Neuronal stem cell (in vitro differentiated cells): Measurements from ENCODE around the gene S1PR2.

Experiments used
- DNase-seq: peaks from one replicate; pipeline ENCODE4 v3.0.0-alpha.2; 2013; ENCODE audit warnings: low spot score
- H2AFZ ChIP-seq: one replicate; pipeline ENCODE4 v1.6.1; 2013; ENCODE audit warnings: mild to moderate bottlenecking, low read length, inconsistent platforms
- H2AK5ac ChIP-seq: 2 replicates; pipeline ENCODE4 v1.6.1; 2013; ENCODE audit warnings: low read depth, mild to moderate bottlenecking, inconsistent platforms, low read length, moderate library complexity, mixed read lengths
- H2BK120ac ChIP-seq: 2 replicates; pipeline ENCODE4 v1.6.1; 2013; ENCODE audit warnings: low read depth, mild to moderate bottlenecking, inconsistent platforms, low read length, moderate library complexity, mixed read lengths
- H2BK12ac ChIP-seq: one replicate; pipeline ENCODE4 v1.6.1; 2013; ENCODE audit warnings: low read length, inconsistent platforms
- H2BK15ac ChIP-seq: 2 replicates; pipeline ENCODE4 v1.6.1; 2013; ENCODE audit warnings: mild to moderate bottlenecking, low read length, inconsistent platforms, mixed read lengths
- H2BK5ac ChIP-seq: one replicate; pipeline ENCODE4 v1.6.1; 2013; ENCODE audit warnings: inconsistent platforms, mild to moderate bottlenecking, low read length, moderate library complexity
- H3K14ac ChIP-seq: one replicate; pipeline ENCODE4 v1.6.1; 2013; ENCODE audit warnings: low read length, inconsistent platforms
- H3K18ac ChIP-seq: 2 replicates; pipeline ENCODE4 v1.6.1; 2013; ENCODE audit warnings: low read length, inconsistent platforms
- H3K23ac ChIP-seq: 2 replicates; pipeline ENCODE4 v1.6.1; 2013; ENCODE audit warnings: low read depth, mild to moderate bottlenecking, mixed read lengths, low read length, inconsistent platforms; ENCODE audit not compliant: poor library complexity
- H3K27ac ChIP-seq: replicated peaks from 3 replicates; pipeline ENCODE4 v1.5.1; 2013; ENCODE audit warnings: low read length, inconsistent platforms
- H3K27me3 ChIP-seq, 3 experiments: 2 replicates each; pipeline ENCODE4 v1.6.1; 2013; ENCODE audit warnings: low read length in 3 of 3, mild to moderate bottlenecking in 2 of 3, inconsistent platforms in 1 of 3, low read depth in 1 of 3, mixed read lengths in 1 of 3, moderate library complexity in 1 of 3; ENCODE audit not compliant: control insufficient read depth in 3 of 3, insufficient read depth in 3 of 3
- H3K36me3 ChIP-seq, 2 donors: replicated peaks in 1 of 2; 2 replicates each; pipeline ENCODE4 v1.6.1; 2013; ENCODE audit warnings: low read length in 2 of 2; ENCODE audit not compliant: control insufficient read depth in 2 of 2, insufficient read depth in 2 of 2
- H3K4ac ChIP-seq: 2 replicates; pipeline ENCODE4 v1.6.1; 2013; ENCODE audit warnings: inconsistent platforms, mild to moderate bottlenecking, low read length, moderate library complexity
- H3K4me1 ChIP-seq, 2 donors: 1 replicate in 1 of 2; 2 replicates in 1 of 2; pipeline ENCODE4 v1.6.1; 2013; ENCODE audit warnings: low read length in 2 of 2, low read depth in 1 of 2; ENCODE audit not compliant: control insufficient read depth in 2 of 2, insufficient read depth in 1 of 2
- H3K4me2 ChIP-seq: one replicate; pipeline ENCODE4 v1.6.1; 2013; ENCODE audit warnings: mild to moderate bottlenecking, low read length, inconsistent platforms; ENCODE audit not compliant: insufficient read depth, poor library complexity, severe bottlenecking
- H3K4me3 ChIP-seq, 2 donors: 2 replicates each; pipeline ENCODE4 v1.5.1; 2013; ENCODE audit warnings: low read length in 2 of 2, mild to moderate bottlenecking in 2 of 2, inconsistent platforms in 1 of 2, moderate library complexity in 1 of 2
- H3K79me1 ChIP-seq: one replicate; pipeline ENCODE4 v1.6.1; 2013; ENCODE audit warnings: low read depth, mild to moderate bottlenecking, inconsistent platforms, low read length, moderate library complexity
- H3K9ac ChIP-seq: one replicate; pipeline ENCODE4 v1.6.1; 2013; ENCODE audit warnings: mild to moderate bottlenecking, low read depth, low read length, inconsistent platforms; ENCODE audit not compliant: poor library complexity
- H3K9me3 ChIP-seq, 2 donors: replicated peaks in 1 of 2; 2 replicates each; pipeline versions ENCODE3 to v1.6.1; 2013; ENCODE audit warnings: low read length in 2 of 2, mild to moderate bottlenecking in 2 of 2, inconsistent platforms in 1 of 2, low read depth in 1 of 2, mixed read lengths in 1 of 2, moderate library complexity in 1 of 2; ENCODE audit not compliant: control insufficient read depth in 2 of 2, insufficient read depth in 1 of 2
- H4K8ac ChIP-seq: one replicate; pipeline ENCODE4 v1.6.1; 2013; ENCODE audit warnings: low read depth, mild to moderate bottlenecking, inconsistent platforms, low read length, moderate library complexity
- H4K91ac ChIP-seq: one replicate; pipeline ENCODE4 v1.6.1; 2013; ENCODE audit warnings: low read length, low read depth, mild to moderate bottlenecking, inconsistent platforms; ENCODE audit not compliant: poor library complexity
- WGBS, 2 donors: extraction: QIAGEN DNeasy Blood & Tissue Kit; methylation state at CpG; one replicate each; pipeline ENCODE4 v1.1.7; 2013; ENCODE audit warnings: missing lambda C conversion rate in 2 of 2, mixed read lengths in 1 of 2; ENCODE audit not compliant: insufficient read length in 2 of 2, insufficient replicate concordance in 1 of 2; ENCODE audit errors: extremely low coverage in 2 of 2; 5-methylcytosine and 5-hydroxymethylcytosine counted together

S1PR2 gene

GRCh38 chr19:10189616-10190015 lies 41.5 kb downstream of the S1PR2 start:
- no peak overlapping the region for H3K9ac ChIP-seq

DNA sequence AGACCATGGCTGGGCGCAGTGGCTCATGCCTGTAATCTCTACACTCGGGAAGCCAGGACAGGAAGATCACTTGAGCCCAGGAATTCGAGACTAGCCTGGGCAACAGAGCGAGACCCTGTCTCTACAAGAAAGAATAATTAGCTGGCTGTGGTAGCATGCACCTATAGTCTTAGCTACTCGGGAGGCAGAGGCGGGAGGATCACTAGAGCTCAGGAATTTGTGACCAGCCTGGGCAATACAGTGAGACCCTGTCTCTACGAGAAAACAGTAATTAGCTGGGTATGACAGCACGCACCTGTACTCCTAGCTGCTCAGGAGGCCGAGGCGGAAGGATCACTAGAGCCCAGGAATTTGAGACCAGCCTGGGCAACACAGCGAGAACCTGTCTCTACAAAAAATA lies 43.8 kb downstream of the S1PR2 start:
- H2BK15ac ChIP-seq: no peak overlapping the region
- H3K14ac ChIP-seq: no peak overlapping the region
- no peak overlapping the region for H2AFZ ChIP-seq
- H2BK12ac ChIP-seq: no peak overlapping the region
- no peak overlapping the region for H3K4me2 ChIP-seq
- no peak overlapping the region for H3K4ac ChIP-seq
- no CpG with 5 or more reads among the region's 11 CpGs for WGBS, 2 donors
- H3K4me1 ChIP-seq: no peaks in the 10 kb centered on the region
- no peak overlapping the region for H4K8ac ChIP-seq
- no peak for DNase-seq
- H4K91ac ChIP-seq: no peak overlapping the region
- no peak overlapping the region for H2BK5ac ChIP-seq
- H3K18ac ChIP-seq: no peak overlapping the region
- H3K9me3 ChIP-seq: no peaks in the 10 kb centered on the region
- no peak overlapping the region for H2BK120ac ChIP-seq
- no peak overlapping the region for H3K9ac ChIP-seq
- peaks cover 11% of the 10 kb centered on the region for H3K79me1 ChIP-seq
- no peak overlapping the region for H2AK5ac ChIP-seq
- no peaks in the 10 kb centered on the region for H3K27me3 ChIP-seq
- no peak overlapping the region for H3K4me3 ChIP-seq
- H3K23ac ChIP-seq: no peak overlapping the region
- peaks cover 25 to 85% of the 10 kb centered on the region in 2 donors for H3K36me3 ChIP-seq
- H3K27ac ChIP-seq: no peak overlapping the region

More at GRCh38 chr19:10189616-10190015, 41.5 kb downstream of the S1PR2 start:
- Histone ChIP-seq H2BK120ac (no peak overlapping the region), H3K14ac (no peak overlapping the region), H3K4ac (no peak overlapping the region), H3K4me2 (no peak overlapping the region), H3K36me3 (peaks cover 19 to 76% of the 10 kb centered on the region in 2 donors), H3K9me3 (no peaks in the 10 kb centered on the region), H2BK5ac (no peak overlapping the region), H2BK15ac (no peak overlapping the region), H2BK12ac (no peak overlapping the region), H3K79me1 (peaks cover 8% of the 10 kb centered on the region), H4K8ac (no peak overlapping the region), H3K4me3 (no peak overlapping the region), H3K4me1 (peaks cover 2 to 7% of the 10 kb centered on the region in 2 donors), H4K91ac (no peak overlapping the region), H3K18ac (no peak overlapping the region), H3K27me3 (no peaks in the 10 kb centered on the region), H2AFZ (no peak overlapping the region), H3K23ac (no peak overlapping the region), H2AK5ac (no peak overlapping the region), H3K27ac (no peak overlapping the region)
- DNase-seq: no peak
- no CpG with 5 or more reads among the region's 5 CpGs for WGBS, 2 donors

GRCh38 chr19:10184636-10185035 lies 46.5 kb downstream of the S1PR2 start:
- Histone ChIP-seq H3K4me1 (no peaks in the 10 kb centered on the region), H3K36me3 (peaks cover 31 to 87% of the 10 kb centered on the region in 2 donors), H2BK5ac (no peak overlapping the region), H2BK15ac (no peak overlapping the region), H4K91ac (no peak overlapping the region), H4K8ac (no peak overlapping the region), H3K9me3 (no peaks in the 10 kb centered on the region), H2BK120ac (no peak overlapping the region), H2AK5ac (no peak overlapping the region), H3K14ac (no peak overlapping the region), H3K18ac (no peak overlapping the region), H3K79me1 (peaks cover 11% of the 10 kb centered on the region), H3K4me3 (no peak overlapping the region), H3K4me2 (no peak overlapping the region), H2BK12ac (no peak overlapping the region), H3K23ac (no peak overlapping the region), H3K27ac (no peak overlapping the region), H3K9ac (peak overlapping the region; percentile 3), H2AFZ (no peak overlapping the region), H3K27me3 (no peaks in the 10 kb centered on the region), H3K4ac (no peak overlapping the region)
- no CpG with 5 or more reads among the region's 5 CpGs for WGBS, 2 donors
- DNase-seq: no peak

DNA sequence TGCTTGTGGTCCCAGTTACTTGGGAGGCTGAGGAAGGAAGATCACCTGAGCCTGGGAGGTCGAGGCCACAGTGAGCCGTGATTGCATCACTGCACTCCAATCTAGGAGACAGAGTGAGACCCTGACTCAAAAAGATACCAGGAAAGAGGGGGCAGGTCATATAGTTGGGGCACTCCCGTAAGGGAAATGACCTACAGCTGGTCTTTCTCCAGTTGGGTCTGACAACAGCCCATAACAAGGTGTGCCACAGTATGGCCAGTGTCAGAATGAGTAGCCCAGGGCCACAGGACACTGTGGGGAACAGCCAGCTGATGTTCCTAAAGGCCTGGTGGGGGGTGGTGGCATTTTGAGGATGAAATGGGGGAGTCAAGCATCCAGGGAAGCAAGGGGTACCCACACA lies 47.2 kb downstream of the S1PR2 start:
- no peak overlapping the region for H4K91ac ChIP-seq
- H2AFZ ChIP-seq: no peak overlapping the region
- H2BK15ac ChIP-seq: no peak overlapping the region
- no peak for DNase-seq
- peaks cover 35 to 90% of the 10 kb centered on the region in 2 donors for H3K36me3 ChIP-seq
- H2AK5ac ChIP-seq: no peak overlapping the region
- no CpG with 5 or more reads among the region's 3 CpGs for WGBS, 2 donors
- no peak overlapping the region for H4K8ac ChIP-seq
- no peak overlapping the region for H3K14ac ChIP-seq
- H3K4me1 ChIP-seq: no peaks in the 10 kb centered on the region
- no peaks in the 10 kb centered on the region for H3K27me3 ChIP-seq
- no peaks in the 10 kb centered on the region for H3K9me3 ChIP-seq
- no peak overlapping the region for H3K27ac ChIP-seq
- peaks cover 14% of the 10 kb centered on the region for H3K79me1 ChIP-seq
- no peak overlapping the region for H3K18ac ChIP-seq
- H2BK12ac ChIP-seq: no peak overlapping the region
- no peak overlapping the region for H3K4ac ChIP-seq
- H3K23ac ChIP-seq: no peak overlapping the region
- H2BK5ac ChIP-seq: no peak overlapping the region
- H3K4me2 ChIP-seq: no peak overlapping the region
- H3K4me3 ChIP-seq: no peak overlapping the region
- H2BK120ac ChIP-seq: no peak overlapping the region
- peak overlapping the region; percentile 12 for H3K9ac ChIP-seq
